Middle frontal gyrus (tissue), 1 donor: ENCODE data around the gene MACROD1.
"Not testable (repeated sequence)": the region's sequence is repeated elsewhere in the genome, so short reads cannot be mapped to it uniquely, and the experiment has no call there.

Source experiments
- DNase-seq: peaks from one replicate; pipeline ENCODE4 v3.0.0-alpha.2; 2015; ENCODE audit warnings: low spot score; ENCODE audit errors: extremely low spot score

MACROD1 gene

GRCh38 chr11:63999349-64000025, 166.4 kb downstream of the MACROD1 start:
- no peak for DNase-seq

- no peak for DNase-seq
These were observed 167.2 kb downstream of the MACROD1 start for GRCh38 chr11:63998558-63999348.

- no peak for DNase-seq
These were observed 168.0 kb downstream of the MACROD1 start for GRCh38 chr11:63997801-63998337.

- DNase-seq = no peak
These were observed 168.7 kb downstream of the MACROD1 start for GRCh38 chr11:63997104-63997700.

- DNase-seq = no peak
These were observed 169.4 kb downstream of the MACROD1 start for GRCh38 chr11:63996512-63996911.

GRCh38 chr11:63993993-63994392, 171.9 kb downstream of the MACROD1 start:
- no peak for DNase-seq

GRCh38 chr11:63993100-63993499, 172.8 kb downstream of the MACROD1 start:
- no peak for DNase-seq

GRCh38 chr11:63991558-63991957, 174.4 kb downstream of the MACROD1 start:
- no peak for DNase-seq

GRCh38 chr11:63986932-63987513, 178.9 kb downstream of the MACROD1 start:
- no peak for DNase-seq

GRCh38 chr11:63986156-63986931, 179.6 kb downstream of the MACROD1 start, which contains the start of gene OTUB1:
Gene OTUB1, plus strand, starts transcription at chr11:63986438. Its CDS starts 19 bp downstream, at chr11:63986457.
- DNase-seq = peak; percentile 79

GRCh38 chr11:63985812-63986155, 180.1 kb downstream of the MACROD1 start:
- DNase-seq = no peak

GRCh38 chr11:63979426-63979825, 186.5 kb downstream of the MACROD1 start:
- no peak for DNase-seq

GRCh38 chr11:63978551-63979239, 187.2 kb downstream of the MACROD1 start:
- DNase-seq = no peak

- DNase-seq = peak; percentile 100
These were observed 191.4 kb downstream of the MACROD1 start, which contains the start of gene COX8A for GRCh38 chr11:63974259-63975143. Gene COX8A, plus strand, starts transcription at chr11:63974620. Its CDS starts 61 bp downstream, at chr11:63974681.

GRCh38 chr11:63973912-63974258, 192.0 kb downstream of the MACROD1 start:
- DNase-seq = not testable (repeated sequence)

- DNase-seq = no peak
These were observed 195.0 kb downstream of the MACROD1 start for GRCh38 chr11:63970902-63971301.

GRCh38 chr11:63969461-63969860, 196.5 kb downstream of the MACROD1 start:
- DNase-seq = no peak

GRCh38 chr11:63966444-63966843, 199.5 kb downstream of the MACROD1 start:
- no peak for DNase-seq

- not testable (repeated sequence) for DNase-seq
These were observed 202.0 kb downstream of the MACROD1 start for GRCh38 chr11:63963895-63964294.
